Upper lobe of left lung (tissue), 4 donors: ENCODE results near the gene SLC25A12.

ENCODE experiments used
- POLR2A ChIP-seq, 4 donors: fragments of 450-650 bp; IDR thresholded peaks; one replicate each; pipeline ENCODE4 v1.5.1; 2016 to 2017; ENCODE audit warnings: antibody characterized with exemption in 4 of 4, mild to moderate bottlenecking in 2 of 4
- TF ChIP-seq, protein P1 (sequence below), 6 experiments: fragments of 450-650 bp in 4 of 6; fragments of 200-600 bp in 2 of 6; sonication (generic) in 2 of 6; IDR thresholded peaks; one replicate each; pipeline ENCODE4 v1.5.1; 2016 to 2019; ENCODE audit warnings: antibody characterized with exemption in 6 of 6

DNA sequence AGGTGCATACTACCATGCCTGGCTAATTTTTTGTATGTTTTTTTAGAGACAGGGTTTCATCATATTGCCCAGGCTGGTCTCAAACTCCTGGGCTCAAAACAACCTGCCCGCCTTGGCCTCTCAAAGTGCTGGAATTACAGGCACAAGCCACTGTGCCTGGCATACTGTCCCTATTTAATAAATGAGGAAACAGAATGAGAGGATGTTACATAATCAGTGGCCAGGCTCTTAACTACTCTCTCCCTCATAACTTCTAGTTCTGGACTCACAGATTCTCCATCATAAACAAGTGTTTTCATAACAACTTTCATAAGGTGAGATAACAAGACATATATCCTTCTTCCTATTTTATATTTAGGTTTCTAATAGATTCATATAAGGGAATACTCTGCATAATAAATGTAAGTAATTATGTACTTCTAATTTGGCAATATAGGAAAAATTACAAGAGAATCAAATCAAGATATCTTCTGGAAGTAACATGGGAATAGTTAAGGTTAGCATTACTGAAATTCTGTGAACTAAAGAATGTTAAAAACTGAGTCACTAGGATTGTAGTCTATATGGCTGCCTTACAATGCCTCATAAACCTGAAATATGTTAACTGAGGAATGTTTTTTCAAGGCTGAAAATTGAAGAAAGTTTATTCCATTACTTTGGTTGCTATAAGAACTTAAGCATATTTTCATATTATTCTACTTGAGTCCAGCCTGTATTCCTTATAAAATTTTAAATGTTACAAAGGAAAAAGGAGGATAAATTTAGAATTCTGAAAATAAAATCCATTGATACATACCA lies 71.3 kb downstream of the SLC25A12 start:
- TF ChIP-seq, protein P1, sequence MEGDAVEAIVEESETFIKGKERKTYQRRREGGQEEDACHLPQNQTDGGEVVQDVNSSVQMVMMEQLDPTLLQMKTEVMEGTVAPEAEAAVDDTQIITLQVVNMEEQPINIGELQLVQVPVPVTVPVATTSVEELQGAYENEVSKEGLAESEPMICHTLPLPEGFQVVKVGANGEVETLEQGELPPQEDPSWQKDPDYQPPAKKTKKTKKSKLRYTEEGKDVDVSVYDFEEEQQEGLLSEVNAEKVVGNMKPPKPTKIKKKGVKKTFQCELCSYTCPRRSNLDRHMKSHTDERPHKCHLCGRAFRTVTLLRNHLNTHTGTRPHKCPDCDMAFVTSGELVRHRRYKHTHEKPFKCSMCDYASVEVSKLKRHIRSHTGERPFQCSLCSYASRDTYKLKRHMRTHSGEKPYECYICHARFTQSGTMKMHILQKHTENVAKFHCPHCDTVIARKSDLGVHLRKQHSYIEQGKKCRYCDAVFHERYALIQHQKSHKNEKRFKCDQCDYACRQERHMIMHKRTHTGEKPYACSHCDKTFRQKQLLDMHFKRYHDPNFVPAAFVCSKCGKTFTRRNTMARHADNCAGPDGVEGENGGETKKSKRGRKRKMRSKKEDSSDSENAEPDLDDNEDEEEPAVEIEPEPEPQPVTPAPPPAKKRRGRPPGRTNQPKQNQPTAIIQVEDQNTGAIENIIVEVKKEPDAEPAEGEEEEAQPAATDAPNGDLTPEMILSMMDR (IDR thresholded peaks at IDR 0.05): no peak
- TF ChIP-seq POLR2A (IDR thresholded peaks at IDR 0.05): no peak
